ENCODE measurements around the gene BRI3BP. TPM values are rescaled to one million over a fixed set of nuclear protein-coding genes. Genes with fewer than 3 reads are reported as not detected.
"Not testable (repeated sequence)": the region's sequence is repeated elsewhere in the genome, so short reads cannot be mapped to it uniquely, and the experiment has no call there.

BRI3BP gene
- total RNA-seq, 6 experiments from 2014 or later, result 6.5 to 9.3 (median 7.5) TPM

GRCh38 chr12:125029761-125030358 lies 36.4 kb downstream of the BRI3BP start:
- no peaks in the 10 kb centered on the region for H3K36me3 Mint-ChIP-seq (ENCODE audit: low read depth)
- H3K27me3 Mint-ChIP-seq (ENCODE audit: insufficient read depth), result peaks cover 4% of the 10 kb centered on the region; the same call in 1 of the 2 replicates
- no peak for DNase-seq
- TF ChIP-seq CTCF (IDR thresholded peaks at IDR 0.05), result no peak
- no peaks in the 10 kb centered on the region for H3K4me1 Mint-ChIP-seq (ENCODE audit: low read depth)
- H3K9me3 Mint-ChIP-seq, result peaks cover 2% of the 10 kb centered on the region; the same call in 1 of the 2 replicates
- no peak overlapping the region for H3K27ac Mint-ChIP-seq
- no peak overlapping the region for H3K4me3 Mint-ChIP-seq

GRCh38 chr12:125031471-125031870 lies 38.0 kb downstream of the BRI3BP start:
- not testable (repeated sequence) for H3K27ac Mint-ChIP-seq; H3K4me3 Mint-ChIP-seq; H3K4me1 Mint-ChIP-seq (ENCODE audit: low read depth); H3K27me3 Mint-ChIP-seq (ENCODE audit: insufficient read depth); H3K36me3 Mint-ChIP-seq (ENCODE audit: low read depth); H3K9me3 Mint-ChIP-seq; DNase-seq

GRCh38 chr12:125032466-125033152 lies 39.2 kb downstream of the BRI3BP start:
- H3K4me3 Mint-ChIP-seq, result no peak overlapping the region
- H3K9me3 Mint-ChIP-seq, result peaks cover 7% of the 10 kb centered on the region; the same call in 1 of the 2 replicates
- no peaks in the 10 kb centered on the region for H3K36me3 Mint-ChIP-seq (ENCODE audit: low read depth)
- no peak overlapping the region for H3K27ac Mint-ChIP-seq
- H3K27me3 Mint-ChIP-seq (ENCODE audit: insufficient read depth), result peaks cover 6% of the 10 kb centered on the region
- H3K4me1 Mint-ChIP-seq (ENCODE audit: low read depth), result no peaks in the 10 kb centered on the region
- no peak for TF ChIP-seq CTCF (IDR thresholded peaks at IDR 0.05)
- DNase-seq, result no peak

- H3K27me3 Mint-ChIP-seq (ENCODE audit: insufficient read depth), result peaks cover 6% of the 10 kb centered on the region
Measured at GRCh38 chr12:125033288-125033687, 39.8 kb downstream of the BRI3BP start.

GRCh38 chr12:125038976-125039625 lies 45.7 kb downstream of the BRI3BP start:
- no peak overlapping the region for H3K27ac Mint-ChIP-seq
- H3K4me3 Mint-ChIP-seq, result no peak overlapping the region
- no peaks in the 10 kb centered on the region for H3K36me3 Mint-ChIP-seq (ENCODE audit: low read depth)
- DNase-seq, result no peak
- peaks cover 7% of the 10 kb centered on the region; the same call in 1 of the 2 replicates for H3K9me3 Mint-ChIP-seq
- H3K27me3 Mint-ChIP-seq (ENCODE audit: insufficient read depth), result peaks cover 2% of the 10 kb centered on the region
- peak; percentile 21; the same call in 1 of the 2 replicates for TF ChIP-seq CTCF (IDR thresholded peaks at IDR 0.05)
- no peaks in the 10 kb centered on the region for H3K4me1 Mint-ChIP-seq (ENCODE audit: low read depth)

More at GRCh38 chr12:125033288-125033687, 39.8 kb downstream of the BRI3BP start:
- Mint-ChIP-seq H3K4me1 (ENCODE audit: low read depth) (no peaks in the 10 kb centered on the region), H3K4me3 (no peak overlapping the region), H3K36me3 (ENCODE audit: low read depth) (no peaks in the 10 kb centered on the region), H3K27ac (no peak overlapping the region), H3K9me3 (peaks cover 7% of the 10 kb centered on the region; the same call in 1 of the 2 replicates)
- no peak for TF ChIP-seq CTCF (IDR thresholded peaks at IDR 0.05)
- no peak for DNase-seq

- TF ChIP-seq CTCF (IDR thresholded peaks at IDR 0.05), result no peak
Measured at GRCh38 chr12:125049093-125049458, 55.6 kb downstream of the BRI3BP start.

More at GRCh38 chr12:125049093-125049458, 55.6 kb downstream of the BRI3BP start:
- Mint-ChIP-seq H3K36me3 (ENCODE audit: low read depth) (no peaks in the 10 kb centered on the region), H3K27ac (no peak overlapping the region), H3K4me3 (peak overlapping the region; percentile 74), H3K27me3 (ENCODE audit: insufficient read depth) (peaks cover 4% of the 10 kb centered on the region; the same call in 1 of the 2 replicates), H3K9me3 (no peaks in the 10 kb centered on the region), H3K4me1 (ENCODE audit: low read depth) (peaks cover 5% of the 10 kb centered on the region; the same call in 1 of the 2 replicates)
- DNase-seq, result no peak

All from HFFc6 (cell line).